GM21526 (cell line): ENCODE data around the gene CHADL.

Experiments used
- ATAC-seq: cut with Tn5 transposase; IDR thresholded peaks from one replicate; pipeline ENCODE4 v1.9.1; 2021; ENCODE audit warnings: moderate library complexity; ENCODE audit not compliant: unreplicated experiment, low FRiP score

The CHADL gene

DNA sequence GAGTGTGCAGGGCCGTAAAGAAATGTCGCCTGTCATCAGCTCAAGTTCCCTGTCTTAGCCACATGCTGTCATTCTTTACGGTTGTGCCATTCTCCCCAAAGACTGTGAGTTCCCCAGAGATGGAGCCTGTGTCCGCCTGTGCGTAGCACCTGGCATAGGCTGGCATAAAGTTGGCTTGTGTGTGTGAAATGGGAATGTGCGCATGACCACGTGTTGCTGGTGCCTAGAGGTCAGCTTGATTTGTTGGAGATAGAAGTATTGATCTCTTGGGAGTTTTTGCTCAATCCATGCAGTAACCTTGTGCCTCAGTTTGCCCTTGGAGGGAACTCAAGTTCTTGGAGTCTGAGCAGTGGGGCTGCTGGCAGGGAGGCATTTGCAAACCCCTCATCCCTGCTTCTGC is 9.4 kb downstream of the CHADL start:
- ATAC-seq, result no peak

DNA sequence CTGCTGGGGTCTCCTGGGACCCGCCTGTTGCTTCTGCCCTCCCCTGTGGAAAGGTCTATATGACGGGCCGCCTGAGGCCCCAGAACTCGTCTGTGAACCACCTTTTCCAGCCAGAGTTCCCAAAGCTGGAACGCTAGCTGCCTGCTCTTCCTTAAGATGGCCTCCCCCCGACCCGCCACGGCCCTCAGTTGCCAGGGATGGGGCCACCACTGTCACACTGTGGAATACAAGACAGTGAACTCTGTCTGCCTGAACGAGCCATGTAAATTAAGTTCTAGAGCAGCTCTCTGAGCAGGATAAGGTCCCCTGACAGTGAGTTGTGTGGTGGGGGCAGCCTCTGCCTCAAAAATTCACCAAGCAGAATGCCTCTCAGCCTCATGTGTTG is 10.3 kb downstream of the CHADL start:
- no peak for ATAC-seq

DNA sequence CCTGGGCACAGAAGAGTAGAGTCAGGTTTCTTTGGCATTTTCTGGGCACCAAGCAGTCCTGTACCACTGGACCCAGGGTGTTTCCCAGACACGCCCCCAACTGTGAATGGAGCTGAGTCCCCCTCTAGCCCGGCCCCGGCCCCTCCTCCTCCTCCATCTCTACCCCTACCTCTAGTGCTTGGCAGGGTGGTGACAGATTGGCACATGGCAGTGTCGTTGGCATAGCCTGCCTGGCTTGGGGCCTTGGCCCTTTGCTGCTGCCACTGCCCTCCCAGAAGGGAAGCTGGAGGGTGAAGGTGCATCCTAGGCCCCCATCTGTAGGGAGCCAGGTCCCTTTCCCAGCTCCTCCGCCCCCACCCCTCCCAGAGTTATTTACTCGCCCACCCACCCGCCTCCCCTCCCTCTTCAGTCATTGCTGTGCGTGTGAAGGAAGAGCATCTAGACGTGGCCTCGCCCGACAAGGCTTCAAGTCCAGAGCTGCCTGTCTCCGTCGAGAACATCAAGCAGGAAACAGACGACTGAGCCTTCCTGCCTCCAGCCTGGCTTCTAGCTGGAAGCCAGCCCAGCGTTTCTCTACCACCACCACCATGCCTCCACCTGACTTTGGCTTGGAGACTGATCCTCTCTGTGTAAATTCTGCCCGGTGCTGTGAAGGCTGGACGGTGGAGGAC is 10.9 kb downstream of the CHADL start:
- no peak for ATAC-seq

DNA sequence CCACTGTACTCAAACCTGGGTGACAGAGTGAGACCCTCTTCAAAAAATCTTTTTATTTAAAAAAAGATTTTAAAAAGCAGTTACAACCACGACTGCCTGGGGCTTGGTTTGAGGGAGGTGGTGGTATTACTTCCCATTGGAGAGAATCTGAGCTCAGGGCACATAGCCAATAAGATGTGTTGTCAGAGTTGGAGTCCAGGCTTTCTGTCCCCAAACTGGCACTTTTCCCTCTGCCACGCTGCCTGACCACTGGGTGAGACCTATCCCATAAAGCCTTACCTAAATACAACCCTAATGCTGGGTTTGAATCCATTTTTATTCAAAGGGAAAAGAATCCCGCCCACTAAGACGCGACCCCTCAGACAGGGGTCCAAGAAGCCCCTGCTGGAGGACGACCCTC is 11.5 kb downstream of the CHADL start:
- no peak for ATAC-seq

DNA sequence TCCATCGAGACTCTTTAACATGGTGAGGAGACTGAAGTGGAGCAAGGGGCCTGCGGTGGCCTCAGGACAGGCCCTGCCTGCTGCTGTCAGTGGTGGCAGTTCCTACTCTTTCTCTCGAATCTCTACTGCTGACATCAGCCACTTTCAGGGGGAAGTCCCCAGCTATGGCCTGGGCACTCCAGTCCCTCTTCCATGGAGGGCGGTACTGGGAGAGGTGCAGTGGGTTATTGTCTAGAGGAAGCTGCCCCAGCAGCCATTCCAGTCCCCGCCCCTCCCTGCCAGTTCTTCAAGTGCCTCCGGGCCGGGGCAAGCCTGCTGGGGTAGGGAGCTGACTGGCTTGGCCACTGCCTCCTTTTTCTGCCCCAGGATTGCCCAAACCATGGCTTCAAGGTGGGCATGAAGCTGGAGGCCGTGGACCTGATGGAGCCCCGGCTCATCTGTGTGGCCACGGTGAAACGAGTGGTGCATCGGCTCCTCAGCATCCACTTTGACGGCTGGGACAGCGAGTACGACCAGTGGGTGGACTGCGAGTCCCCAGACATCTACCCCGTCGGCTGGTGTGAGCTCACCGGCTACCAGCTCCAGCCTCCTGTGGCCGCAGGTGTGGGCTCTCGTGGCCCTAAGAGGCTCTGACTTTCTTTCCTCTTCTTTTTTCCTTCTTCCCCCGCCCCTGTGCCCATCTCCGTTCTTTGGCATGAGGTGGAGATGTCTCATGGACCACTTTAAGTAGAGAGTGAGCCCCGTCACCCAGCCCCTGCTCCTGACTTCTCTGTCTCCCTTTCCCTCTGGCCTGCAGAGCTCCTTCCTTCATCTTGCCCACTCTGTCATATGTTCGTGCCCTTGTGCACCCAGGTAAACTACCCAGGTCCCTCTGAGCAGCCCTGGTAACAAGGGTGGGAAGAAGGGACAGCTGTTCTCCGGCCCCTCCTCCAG is 13.7 kb downstream of the CHADL start:
- ATAC-seq, result no peak

DNA sequence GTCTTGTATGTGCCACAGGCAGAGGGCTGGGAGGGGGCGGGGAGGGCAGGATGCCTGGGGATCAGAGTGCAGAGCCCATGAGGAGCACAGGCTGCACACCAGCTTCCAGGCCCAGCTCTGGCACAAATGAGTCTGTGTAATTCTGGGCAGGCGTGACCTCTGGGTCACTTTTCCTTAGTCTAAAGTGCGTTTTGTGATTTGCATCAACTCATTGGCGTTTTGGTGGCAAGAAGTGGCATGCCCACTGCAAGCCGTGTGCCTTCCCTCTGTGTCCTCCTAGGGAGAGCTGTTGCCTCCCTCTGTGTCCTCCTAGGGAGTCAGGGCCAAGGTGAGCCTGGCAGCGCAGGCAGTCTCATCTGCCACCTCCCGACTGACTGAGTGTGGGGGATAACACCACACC is 17.2 kb downstream of the CHADL start:
- ATAC-seq, result no peak

DNA sequence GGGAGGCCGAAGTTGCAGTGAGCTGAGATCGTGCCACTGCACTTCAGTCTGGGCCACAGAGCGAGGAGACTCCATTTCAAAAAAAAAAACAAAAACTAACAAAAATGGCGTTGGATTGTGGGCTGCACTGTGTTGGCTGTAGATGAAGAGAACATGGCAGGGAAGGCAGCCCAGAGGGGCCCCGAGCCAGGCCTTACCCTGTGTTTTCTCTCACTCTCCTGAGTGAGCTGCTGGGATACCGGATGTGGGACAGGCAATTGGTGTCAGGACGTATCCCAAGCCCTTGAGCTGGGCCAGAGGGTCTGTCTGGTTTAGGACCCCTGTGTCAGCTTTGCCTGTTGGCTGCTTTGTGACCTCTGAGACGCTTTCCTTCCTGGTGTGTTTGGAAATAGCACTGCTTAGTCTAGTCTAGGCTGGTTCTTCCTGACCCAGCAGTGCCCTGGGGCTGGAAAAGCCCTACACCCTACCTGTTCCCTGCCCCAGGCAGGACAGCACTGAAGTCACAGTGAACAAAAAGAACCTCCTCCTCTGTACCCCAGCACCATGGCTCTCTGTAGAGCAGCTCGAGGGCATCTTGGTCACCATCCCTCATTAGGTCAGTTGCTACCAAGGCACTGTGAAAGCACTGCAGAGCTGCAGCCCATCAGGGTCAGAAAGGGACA is 17.8 kb downstream of the CHADL start:
- ATAC-seq, result no peak

DNA sequence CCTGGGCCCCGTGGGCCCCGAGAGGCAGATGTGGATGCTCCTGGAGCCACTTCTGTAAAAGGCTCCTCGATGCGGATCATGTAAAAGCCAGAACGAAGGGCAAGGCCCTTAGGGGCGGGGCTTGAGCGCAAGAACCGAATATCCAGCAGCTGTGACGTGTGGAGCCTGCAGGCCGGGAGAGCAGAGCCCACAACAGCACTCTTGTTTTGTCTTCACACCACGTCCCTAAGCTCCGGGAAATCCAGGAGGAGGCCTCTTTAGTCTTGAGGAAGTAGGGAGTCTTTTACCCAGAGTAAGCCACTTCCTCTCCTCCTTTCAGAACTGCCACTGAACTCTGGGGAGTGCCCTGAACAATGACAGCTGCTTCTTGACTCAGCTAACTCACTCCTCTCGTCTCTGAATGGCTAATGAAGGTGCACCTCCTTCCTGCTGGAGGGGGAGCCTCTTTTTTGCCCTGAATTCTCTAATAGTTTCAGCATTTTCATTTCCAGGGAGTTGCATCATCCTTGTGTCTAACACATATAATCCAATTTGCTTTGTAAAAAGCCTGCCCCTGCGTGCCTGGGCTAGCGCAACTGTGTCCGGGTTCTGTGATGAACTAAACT is 23.1 kb downstream of the CHADL start:
- ATAC-seq, result no peak

DNA sequence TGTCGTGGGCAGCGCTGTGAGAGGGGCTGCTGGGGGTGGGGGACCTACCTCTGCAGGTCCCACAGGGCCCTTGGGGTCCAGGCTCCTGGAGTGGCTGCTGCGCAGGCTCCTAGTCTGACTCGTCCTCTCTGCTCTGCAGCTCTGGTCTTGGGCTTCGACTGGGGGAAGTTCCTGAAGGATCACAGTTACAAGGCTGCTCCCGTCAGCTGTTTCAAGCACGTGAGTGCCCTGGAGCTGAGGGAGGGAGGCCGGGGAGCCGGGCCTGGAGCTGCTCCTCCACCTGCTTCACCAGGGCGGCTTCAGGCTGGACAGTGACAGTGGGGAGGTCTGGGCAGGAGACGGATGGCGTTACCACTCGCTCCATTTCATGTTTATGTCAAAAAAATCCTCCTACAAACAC is 23.7 kb downstream of the CHADL start:
- ATAC-seq, result no peak

DNA sequence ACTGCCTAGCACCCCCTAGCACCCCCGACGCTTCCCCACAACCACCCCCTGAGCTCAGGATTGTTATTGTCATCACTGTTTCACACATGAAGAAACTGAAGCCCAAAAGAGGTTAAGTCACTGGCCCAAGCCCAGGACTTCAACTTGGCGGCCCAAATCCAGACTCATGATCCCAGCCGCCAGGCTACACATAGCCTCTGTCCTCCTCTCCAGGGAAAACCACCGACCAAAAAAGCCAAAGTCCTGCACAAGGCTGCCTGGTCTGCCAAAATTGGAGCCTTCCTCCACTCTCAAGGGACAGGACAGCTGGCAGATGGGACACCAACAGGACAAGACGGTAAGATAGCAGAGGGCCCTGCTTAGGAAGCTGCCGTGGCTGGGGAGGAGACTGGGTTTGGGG is 24.8 kb downstream of the CHADL start:
- no peak for ATAC-seq

DNA sequence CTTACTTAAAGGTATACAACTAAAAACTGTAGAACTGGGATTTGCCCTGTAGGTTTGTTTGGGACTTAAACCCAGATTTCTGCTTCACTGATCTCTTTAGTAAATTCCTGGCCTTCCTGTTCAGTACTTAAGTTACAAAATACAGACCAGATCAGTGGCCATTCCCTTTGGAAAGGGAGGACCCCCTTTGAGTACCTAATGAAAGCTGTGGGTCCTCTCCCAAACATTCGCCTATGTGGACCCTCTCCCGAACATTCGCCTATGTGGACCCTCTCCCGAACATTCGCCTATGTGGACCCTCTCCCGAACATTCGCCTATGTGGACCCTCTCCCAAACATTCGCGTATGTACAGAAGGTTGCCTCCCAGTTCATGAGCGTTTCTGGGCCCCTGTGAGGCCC is 25.3 kb downstream of the CHADL start:
- ATAC-seq, result no peak

DNA sequence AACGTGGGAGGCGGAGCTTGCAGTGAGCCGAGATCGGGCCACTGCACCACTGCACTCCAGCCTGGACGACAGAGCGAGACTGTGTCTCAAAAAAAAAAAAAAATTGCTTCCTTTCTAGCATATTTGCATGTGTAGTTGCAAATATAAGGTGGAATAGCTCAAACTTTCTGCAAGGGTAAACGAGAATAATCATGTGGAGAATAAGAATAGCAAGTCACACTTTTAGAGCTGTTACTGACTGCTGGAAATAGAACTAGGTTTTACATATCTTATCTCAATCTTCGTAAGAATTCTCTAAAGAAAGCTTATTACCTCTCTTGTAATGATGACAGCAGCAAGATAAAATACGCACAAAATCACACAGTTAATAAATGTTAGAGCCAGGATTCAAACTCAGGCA is 34.0 kb downstream of the CHADL start:
- ATAC-seq, result no peak

DNA sequence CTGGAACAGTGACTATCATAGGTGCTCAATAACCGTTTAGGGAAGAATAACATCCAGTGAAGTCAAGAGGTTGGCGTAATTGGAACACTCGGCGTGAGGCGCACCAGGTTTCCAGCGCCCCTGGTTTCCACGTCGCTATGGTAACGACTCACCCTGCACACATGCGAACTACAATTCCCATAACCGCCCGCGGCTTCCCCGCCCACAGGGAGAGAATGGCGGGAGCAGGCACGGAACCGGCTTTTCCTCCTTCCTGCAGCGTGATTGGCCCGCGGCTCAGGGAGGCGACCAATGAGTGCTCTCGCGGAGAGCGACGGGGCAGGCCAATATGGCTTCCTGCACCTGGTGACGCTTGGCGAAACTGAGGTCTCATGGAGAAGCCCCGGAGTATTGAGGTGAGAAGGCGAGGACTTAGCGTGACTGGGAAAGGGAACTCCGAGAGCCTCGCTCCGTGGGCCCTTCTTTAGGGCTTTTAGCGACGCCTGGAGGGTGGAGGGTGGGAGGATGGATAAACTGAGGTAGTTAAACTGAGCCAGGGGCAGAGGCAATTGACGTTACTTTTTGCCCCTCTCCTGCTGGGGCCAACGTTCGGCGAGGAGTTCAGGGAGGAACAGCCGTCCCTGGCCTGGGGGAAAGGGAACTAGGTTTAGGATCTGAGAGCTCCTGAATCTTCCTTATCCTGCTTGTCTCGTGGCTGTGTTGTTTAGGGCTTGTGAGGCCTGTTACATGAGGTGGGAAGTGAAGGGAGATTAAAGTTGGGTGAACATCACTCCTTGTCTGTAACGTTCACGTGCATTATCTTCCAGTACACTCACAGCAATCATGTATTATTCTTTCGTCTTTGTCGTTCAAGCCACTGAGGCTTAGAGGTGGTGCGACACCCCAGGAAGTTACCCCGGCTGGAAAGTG is 35.5 kb downstream of the CHADL start, which contains the start of gene L3MBTL2:
Gene L3MBTL2 (plus strand): TSS at position 321 of the 909 bp plus-strand sequence. CDS start 51 bp downstream, at position 372.
- peak; percentile 94 for ATAC-seq

DNA sequence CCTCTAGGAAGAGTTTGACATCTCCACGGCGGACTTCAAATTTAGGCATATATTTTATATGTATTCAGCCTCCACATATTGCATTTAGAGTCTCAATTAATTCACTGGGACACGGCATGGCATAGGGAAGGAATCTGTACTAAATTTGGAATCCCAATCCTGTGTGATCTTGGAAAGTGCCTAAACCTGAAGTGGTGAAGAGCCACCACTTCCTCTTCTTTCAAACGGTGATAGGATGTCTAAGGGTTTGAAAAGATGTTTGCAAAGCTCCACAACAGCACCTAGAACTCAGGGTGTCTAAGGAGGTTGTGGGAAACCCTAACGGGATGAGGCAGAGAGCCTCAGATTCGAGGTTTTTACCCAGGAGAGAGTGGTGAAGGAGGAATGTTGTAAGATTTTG is 36.7 kb downstream of the CHADL start:
- ATAC-seq, result no peak

DNA sequence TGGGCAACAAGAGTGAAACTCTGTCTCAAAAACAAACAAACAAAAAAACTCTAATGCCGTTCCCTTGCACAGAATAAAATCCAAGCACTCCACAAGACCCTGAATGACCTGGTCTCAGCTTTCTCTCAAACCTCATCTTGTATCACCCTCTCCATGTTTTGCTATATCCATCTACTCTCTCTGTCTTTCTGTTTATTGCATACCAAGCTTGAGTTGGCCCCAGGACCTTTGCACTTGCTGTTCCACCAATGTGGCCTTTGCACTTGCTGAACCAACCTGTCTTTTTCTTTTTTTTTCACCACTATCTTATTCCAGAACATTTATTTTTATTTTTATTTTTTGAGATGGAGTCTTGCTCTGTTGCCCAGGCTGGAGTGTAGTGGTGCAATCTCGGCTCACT is 37.6 kb downstream of the CHADL start:
- ATAC-seq, result no peak

DNA sequence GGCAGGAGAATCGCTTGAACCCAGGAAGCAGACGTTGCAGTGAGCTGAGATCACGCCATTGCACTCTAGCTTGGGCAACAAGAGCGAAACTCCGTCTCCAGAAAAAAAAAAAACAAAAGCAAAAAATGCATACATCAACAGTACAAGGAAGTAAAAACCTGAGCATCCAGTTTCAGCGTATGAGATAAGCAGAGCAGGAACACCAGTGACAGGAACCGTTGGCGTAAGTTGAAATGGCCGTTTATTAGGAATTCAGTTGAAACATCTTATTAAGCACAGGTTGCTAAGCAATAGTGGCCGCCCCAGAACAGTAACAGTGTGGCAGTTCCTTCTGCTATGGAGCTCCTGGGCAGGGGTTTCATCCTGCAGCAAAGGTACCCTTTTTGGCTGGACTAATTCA is 39.6 kb downstream of the CHADL start:
- ATAC-seq, result no peak

DNA sequence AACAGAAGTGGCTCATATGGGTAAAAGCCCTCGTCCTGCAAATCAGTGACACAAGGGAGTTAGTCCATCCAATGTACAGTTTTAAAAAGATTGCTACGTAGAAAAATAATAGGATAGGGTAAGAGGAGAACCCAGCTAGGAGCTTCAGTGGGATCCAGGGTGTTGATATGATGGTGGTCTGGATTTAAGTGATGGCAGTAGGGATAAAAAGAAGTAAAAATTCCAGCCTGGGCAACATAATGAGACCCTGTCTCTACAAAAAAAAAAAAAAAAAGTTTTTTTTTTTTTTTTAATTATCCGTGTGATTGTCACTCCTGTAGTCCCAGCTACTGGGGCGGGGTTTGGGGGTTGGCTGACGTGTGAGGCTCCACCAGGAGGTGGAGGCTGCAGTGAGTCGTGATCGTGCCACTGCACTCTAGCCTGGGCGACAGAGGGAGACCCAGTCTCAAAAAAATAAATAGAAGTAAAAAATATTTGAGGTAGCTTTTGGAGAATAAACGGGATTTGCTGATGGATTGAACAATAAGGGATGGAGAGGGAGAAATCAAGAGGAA is 42.6 kb downstream of the CHADL start:
- ATAC-seq, result no peak

DNA sequence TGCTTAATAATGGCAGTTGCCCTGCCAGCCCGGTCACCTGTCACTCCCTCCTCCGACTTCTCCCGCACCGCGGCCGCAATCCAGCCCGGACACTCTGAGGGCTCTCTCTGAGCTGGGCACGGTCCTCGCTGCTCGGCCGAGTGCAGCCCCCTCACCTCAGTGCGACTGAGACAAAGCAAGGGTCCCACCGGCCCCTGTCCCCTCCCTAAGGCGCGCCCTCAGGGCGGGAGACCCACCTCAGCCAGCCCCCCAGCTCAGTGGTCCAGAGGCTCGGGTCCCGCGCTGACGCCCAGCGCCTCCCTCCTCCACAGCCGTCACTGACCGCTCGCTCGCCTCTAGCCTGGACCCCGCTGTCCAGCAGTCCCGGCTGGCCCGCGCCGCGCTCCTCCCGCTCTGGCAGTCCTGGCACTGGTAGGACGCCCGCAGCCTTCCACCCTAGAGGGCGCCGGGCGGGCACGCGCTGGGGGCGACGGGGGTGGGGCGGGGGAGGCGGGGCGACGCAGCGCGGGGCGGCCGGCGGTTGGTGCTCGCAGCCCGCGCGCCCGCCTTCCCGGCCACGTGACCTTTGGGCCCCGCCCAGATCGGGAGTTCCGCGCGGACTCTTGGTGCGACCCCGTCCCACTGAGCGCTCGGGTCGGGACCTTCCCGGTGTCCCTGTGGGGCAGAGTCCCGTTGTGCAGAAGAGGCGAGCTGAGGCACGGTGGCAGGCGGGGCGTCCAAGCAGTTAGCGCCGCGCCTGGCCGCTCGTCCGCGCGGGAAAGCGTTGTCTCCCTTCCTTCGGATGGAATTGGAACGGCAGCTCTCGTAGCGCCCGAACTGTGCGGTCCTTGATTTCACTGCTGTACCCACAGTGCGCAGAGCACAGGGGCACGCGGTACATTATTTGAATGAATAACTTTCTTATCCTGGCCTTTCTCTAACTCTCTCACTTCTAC is 43.4 kb downstream of the CHADL start:
- ATAC-seq, result peak; percentile 66

DNA sequence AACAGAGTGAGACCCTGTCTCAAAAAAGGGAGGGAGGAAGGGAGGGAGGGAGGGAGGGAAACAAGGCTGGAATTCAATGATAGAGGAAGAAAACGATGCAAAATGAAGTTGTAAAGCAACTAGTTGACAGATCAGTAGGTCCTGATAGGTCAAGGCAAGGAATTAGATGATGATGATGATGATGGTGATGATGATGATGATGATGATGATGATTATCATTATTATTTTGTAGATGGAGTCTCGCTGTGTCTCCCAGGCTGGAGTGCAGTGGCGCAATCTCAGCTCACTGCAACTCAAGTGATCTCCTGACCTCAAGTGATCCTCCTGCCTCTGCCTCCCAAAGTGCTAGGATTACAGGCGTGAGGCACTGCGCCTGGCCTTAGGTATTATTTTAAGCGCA is 46.9 kb downstream of the CHADL start:
- no peak for ATAC-seq
